ENCODE data around the gene CCNYL1.
"Not testable (repeated sequence)": the region's sequence is repeated elsewhere in the genome, so short reads cannot be mapped to it uniquely, and the experiment has no call there.

The CCNYL1 gene

GRCh38 chr2:207735513-207735859, 24.0 kb downstream of the CCNYL1 start:
- not testable (repeated sequence) for DNase-seq

- no peak for DNase-seq
Observed at GRCh38 chr2:207743514-207743913, 32.1 kb downstream of the CCNYL1 start.

GRCh38 chr2:207744050-207744449, 32.6 kb downstream of the CCNYL1 start:
- no peak for DNase-seq

DNA sequence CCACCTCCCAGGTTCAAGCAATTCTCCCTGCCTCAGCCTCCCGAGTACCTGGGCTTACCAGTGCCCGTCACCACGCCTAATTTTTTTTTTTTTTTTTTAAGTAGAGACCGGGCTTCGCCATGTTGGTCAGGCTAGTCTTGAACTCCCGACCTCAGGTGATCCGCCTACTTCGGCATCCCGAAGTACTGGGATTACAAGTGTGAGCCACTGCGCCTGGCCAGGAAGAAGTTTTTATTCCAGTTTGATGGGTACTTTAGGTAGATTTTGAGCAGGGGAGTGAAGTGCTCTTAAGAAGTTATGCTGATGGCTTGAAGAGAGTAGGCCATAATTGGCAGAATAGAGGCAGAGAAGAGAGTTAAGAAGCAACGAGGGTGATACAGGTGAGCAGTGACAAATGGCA, 33.0 kb downstream of the CCNYL1 start:
- DNase-seq, result no peak

DNA sequence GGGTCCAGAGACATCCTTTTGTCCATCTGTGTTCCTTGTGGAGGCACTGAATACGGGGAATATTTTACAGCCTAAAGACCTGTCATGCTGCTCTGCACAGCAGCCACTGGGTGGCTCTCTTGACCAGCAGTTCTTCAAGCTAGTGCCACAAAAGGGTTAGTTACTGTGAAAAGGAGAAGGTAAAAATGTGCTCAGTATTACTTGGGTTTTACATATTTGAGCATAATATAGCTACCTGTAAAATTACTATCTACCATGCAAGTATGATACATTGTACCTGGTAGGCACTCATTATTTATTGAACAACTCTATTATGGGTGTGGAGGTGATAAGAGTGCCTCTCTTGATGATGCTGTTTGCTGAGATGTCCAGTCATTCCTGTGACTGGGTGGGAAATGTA, 34.7 kb downstream of the CCNYL1 start:
- DNase-seq, result peak; percentile 2

DNA sequence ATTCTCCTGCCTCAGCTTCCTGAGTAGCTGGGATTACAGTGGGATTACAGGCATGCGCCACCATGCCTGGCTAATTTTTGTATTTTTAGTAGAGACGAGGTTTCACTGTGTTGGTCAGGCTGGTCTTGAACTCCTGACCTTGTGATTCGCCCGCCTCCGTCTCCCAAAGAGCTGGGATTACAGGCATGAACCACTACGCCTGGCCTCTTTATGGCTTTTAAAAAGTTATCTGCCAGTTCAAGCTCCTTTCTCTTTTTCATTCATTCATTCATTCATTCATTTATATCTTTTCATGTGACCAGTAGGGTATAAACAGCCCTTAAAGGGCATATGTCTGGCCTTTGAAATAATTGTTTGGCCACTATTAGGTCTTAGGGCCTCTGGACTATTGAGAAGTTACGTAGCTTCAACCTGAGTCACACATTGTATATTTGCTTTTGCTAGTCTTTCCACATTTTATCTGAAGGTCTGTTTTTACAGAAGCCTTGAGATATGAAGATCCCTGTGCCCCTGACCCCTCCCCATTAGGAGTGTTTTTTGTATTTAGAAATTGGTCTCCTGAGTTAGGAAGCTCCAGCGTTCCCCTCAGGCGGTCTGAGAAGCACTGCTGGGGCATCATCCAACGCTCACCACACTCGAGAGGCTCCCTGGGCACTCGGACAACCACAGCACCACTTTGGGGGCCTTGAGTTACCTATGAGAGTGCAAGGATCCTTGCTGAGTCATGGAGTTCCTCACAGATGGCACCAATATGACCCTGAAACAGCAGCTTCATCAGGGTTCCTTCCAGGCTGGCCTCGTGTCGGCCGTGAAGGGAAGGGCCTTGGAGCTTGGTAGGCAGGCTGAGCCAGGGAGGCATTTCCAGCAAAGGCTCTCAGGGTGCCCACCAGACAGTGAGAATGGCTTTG, 36.5 kb downstream of the CCNYL1 start:
- no peak for DNase-seq

- no peak for DNase-seq
Observed at GRCh38 chr2:207748993-207749392, 37.6 kb downstream of the CCNYL1 start.

DNA sequence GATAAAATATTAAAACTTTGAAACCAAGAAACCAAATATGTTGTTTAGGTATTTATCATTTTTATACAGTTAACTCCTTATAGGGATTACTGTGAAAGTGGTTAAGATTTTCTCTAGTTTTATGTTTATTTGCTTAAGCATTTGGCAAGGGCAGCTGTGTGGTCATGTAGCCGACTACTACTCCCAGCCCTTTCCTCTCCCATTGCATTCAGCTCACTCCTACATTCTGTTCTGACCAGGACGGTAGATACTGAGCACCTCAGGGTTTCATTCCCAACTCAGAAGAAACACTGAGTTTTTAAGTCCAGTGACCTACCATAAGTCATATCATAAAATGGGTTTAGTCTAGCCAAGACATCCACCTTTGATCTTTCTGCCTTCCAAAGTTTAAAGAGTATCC, 38.4 kb downstream of the CCNYL1 start:
- no peak for DNase-seq

DNA sequence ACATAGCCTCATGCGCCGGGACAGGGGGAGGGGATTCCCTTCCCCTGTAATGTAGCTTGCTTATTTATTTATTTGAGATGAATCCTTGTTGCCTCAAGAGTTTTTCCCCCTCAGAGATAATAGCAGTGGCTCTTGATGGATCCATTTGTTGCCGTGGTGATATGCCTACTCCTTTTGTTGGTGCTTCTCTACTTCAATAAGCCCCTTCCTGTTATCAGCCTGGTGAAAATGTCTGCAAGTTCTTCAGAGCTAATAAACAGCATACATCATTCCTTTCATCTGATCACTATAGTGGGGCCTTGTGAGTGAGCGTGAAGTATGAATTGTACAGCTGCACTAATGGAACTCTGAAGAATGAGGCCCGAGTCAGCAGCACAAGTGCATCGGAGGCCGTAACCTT, 38.9 kb downstream of the CCNYL1 start:
- no peak for DNase-seq

GRCh38 chr2:207750876-207751275, 39.4 kb downstream of the CCNYL1 start:
- no peak for DNase-seq

DNA sequence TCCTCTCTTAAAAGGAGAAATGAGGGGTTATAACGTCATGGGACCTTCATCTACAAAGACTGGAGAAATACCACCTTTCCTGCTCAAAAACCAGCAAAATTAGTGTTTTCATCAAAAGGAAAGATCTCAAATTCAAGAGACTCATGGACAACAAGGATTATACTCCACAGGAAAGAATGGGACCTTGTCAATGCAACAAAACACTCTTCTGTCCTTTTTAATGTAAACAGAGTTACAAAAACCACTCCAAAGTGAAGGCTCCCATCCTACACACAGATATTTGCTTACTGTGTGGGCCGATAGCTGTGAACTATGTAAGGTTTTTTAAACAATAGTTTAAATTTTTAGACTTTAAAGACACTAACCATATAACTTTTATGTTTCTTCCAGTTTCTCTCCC, 42.2 kb downstream of the CCNYL1 start:
- DNase-seq, result not testable (repeated sequence)

- DNase-seq, result no peak
Observed at GRCh38 chr2:207754498-207755383, 43.3 kb downstream of the CCNYL1 start.

DNA sequence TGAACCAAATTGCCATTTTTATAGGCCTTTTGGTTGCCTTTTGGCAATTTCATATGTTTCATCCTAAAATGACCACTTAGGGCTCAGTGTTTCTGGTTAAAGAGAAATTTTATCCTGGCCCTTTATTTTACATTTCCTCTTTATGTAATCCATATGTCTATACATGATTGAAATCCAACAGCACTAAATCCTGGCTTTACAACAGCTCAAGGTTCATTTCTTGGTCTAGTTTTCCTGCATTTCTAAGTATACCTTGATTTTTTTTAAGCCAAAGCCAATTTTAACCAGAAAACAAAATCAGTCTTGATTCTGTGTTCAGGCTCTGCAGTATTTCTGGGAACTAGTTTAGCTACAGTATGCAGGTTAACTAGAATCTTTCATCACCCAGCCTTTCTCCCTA, 46.6 kb downstream of the CCNYL1 start:
- DNase-seq, result no peak

GRCh38 chr2:207759890-207760289, 48.5 kb downstream of the CCNYL1 start:
- no peak for DNase-seq

- no peak for DNase-seq
Observed at GRCh38 chr2:207760453-207760852, 49.0 kb downstream of the CCNYL1 start.

DNA sequence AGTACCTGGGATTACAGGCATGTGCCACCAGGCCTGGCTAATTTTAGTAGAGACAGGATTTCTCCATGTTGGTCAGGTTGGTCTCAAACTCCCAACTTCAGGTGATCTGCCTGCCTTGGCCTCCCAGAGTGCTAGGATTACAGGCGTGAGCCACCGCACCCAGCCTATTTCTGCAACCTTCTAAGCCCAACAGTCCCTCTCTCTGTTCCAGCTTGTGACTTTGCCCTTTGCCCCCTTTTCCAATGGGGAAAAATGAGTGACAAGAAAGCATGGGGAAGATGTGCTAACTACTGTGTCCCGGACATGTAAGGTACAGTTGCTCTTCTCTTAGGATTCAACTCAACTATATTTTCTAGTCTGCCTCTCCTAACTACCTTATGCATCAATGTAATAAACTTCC, 50.0 kb downstream of the CCNYL1 start:
- not testable (repeated sequence) for DNase-seq

DNA sequence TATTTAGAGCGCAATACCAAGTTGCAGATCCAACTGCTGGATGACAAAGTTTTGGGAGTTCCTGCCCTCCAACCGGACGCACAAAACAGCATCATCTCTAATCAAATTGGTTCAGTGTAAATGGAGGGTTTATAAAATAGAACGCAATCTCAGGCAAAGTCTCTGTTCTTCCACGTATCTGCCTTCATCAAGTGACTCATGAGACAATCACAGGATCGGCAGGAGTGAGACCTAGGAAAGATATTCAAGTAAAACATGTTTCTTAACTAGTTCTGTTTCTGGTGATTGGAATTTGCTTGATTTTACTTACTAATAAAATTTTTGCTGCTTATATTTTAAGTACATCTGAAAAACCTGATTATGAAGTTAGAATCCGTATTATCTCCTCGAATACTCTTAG, 50.7 kb downstream of the CCNYL1 start:
- no peak for DNase-seq

DNA sequence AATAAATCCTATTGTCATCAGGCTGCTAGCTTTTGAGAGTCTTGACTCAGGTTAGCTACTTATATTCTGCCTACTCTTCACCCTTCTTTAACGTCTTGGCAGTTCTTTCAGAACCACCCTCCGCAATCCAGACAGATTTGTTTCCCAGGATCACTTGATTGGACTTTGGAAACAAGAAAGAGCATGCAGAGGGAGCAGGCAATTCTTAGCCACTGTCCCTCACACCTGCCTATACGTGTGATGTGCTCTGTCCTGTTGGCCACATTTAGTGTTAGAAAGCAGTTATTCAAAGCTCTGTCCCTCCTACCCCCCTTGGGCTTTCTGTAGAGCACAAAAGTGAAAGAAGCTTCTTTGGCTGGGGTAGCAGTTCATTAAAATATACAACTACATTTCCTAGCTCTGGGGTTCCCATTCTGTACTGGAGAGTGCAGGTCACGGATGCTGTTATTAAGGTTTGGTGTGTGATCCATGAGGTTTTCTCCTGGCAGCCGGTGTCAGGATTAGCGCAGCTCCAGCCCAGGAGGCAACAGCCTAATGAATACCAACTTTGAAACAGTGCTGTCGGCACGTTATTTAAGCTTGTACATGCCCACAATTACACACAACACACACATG, 52.0 kb downstream of the CCNYL1 start:
- DNase-seq, result no peak

DNA sequence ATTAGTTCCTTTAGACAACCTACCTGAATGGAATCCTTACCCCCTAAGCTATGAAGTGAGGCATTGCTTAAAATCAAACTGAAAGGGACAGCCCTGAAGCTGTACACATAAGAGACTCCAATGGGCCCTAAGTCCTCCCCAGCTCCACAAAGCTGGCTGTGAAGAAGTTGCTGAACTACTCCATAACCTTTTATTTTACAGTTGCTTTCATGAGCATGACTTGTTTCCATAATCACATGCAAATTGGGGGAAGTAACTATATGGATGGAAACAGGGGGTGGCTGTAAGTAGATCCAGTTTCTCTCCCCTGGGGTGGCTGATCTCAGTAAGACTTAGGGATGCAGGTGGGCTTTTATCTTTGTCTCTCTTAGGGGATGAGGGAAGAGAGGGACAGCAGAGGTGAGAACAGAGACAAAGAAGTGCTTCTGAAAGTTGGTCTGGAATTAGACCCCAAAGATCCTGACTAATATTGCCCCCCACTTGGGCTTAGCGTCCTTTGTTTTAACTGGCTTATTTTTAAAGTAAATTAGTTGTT, 52.7 kb downstream of the CCNYL1 start:
- no peak for DNase-seq

- no peak for DNase-seq
Observed at GRCh38 chr2:207765547-207765946, 54.1 kb downstream of the CCNYL1 start.

DNA sequence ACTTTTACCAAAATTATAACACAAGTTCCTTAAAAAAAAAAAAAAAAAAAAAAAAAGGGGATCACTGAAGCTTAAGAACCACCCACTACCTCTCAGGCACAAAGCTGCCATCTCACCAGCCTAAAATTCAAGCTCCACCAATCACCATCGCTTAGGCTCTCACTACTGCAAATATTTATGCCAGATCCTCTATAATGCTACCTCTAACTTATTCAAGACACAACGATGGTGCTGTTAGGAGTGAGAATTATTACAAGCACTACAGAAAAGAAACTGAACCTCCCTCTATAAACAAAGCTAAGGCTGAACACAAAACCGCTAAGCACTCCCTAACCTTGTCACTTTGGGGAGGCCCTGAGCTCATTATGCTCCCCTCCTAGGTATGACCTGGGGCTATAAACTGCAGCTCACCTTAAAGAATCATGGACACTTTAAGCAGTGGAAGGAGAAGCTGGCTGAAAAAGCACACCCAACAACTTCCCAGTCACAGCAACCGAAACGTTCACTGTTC, 54.7 kb downstream of the CCNYL1 start:
- DNase-seq, result no peak

DNA sequence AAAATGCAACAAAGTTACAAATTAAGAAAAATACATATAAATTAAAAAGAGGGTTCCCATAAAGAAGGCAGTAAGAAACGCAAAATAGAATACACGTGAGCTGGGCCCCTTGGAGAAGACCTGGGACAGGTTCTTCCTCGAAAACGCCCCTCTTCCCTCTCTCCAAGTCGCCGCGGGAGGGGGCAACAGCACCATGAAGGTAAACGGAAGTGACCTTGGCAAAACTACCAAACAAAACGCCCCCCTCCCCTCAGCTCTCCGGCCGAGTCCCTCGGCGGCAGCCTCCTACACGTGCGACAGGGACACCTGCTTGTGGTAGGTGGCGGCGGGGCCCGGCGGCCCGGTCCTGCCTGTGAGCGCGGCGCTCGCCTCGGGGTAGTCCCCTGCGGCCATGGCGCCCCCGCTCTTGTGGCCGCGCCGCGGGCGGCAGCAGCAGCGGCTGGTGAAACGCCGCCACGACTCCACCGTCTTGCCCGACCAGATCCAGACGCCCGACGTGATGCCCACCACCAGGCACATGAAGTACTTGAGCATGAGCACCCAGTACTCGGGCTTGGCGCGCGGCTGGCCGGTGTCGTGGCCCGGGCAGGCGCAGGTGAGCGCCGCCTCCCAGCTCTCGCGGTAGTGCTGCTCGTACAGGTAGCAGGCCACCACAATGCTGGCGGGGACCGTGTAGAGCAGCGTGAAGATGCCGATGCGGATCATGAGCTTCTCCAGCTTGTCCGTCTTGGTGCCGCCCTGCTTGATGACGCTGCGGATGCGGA, 55.4 kb downstream of the CCNYL1 start:
- no peak for DNase-seq

Measured in stimulated activated naive CD4-positive, alpha-beta T cell treated with Interleukin-2 at 50 U/mL for 16 hours (primary cell).